Measurements from ENCODE around the gene CCDC80. TPM values are rescaled to one million over a fixed set of nuclear protein-coding genes. Genes with fewer than 3 reads are reported as not detected.

CCDC80 gene
- total RNA-seq, 1 donor from 2014 or later, result 25.6 TPM

DNA sequence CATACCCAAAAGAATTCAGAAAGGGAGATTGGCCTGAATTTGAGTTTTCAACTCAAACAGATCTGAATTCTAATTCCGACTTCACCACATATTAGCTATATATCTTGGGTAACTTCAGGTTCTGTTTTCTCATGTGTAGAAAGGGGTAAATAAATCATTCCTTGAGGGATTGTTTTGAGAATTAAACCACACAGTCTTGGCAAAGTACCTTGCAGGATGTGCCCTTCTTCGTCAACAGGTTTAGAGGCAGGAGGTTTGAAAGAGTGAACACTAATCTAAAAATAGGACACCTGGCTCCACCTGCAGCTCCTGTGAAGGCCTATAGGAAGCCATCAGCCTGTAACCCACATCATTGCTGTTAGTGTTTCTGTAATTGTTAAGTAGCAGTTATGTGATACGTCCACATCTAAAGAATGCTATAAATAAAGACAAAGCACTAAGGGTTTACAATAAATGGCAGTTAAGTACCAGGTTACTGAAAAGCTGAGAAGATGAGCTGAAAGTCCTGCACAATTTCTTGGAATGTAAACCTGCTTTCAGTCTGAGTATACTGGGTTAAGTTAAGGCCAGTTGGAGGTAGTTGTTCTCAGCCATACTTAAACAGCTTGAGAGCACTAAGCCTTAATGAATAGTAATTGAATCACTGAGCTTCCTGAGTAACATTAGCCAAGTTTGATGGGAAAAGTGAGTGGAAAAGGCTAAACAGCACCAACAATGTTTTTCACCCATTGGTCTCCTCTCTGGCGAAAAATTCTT is 6.0 kb downstream of the CCDC80 start:
- Histone ChIP-seq H3K9me3 (ENCODE audit: control insufficient read depth in 3 of 3, low read length in 3 of 3) (no peaks in the 10 kb centered on the region), H3K36me3 (ENCODE audit: control insufficient read depth in 3 of 3, insufficient read depth in 3 of 3, low read length in 3 of 3) (no peaks in the 10 kb centered on the region), H3K27ac (ENCODE audit: low read depth, low read length) (no peak overlapping the region), H3K9ac (ENCODE audit: low read depth in 1 of 3, low read length in 3 of 3) (peak overlapping the region in 1 of 3 donors; percentile 52), H3K27me3 (ENCODE audit: control insufficient read depth in 3 of 3, insufficient read depth in 3 of 3, low read length in 3 of 3) (peaks cover 0 to 2% (median 0%) of the 10 kb centered on the region in 3 donors), H3K4me1 (ENCODE audit: control insufficient read depth in 3 of 3, insufficient read depth in 3 of 3, low read length in 3 of 3) (peaks cover 3 to 15% (median 5%) of the 10 kb centered on the region in 3 donors), H3K4me3 (ENCODE audit: low read length in 3 of 3) (peak overlapping the region in 1 of 3 donors; percentile 33)

DNA sequence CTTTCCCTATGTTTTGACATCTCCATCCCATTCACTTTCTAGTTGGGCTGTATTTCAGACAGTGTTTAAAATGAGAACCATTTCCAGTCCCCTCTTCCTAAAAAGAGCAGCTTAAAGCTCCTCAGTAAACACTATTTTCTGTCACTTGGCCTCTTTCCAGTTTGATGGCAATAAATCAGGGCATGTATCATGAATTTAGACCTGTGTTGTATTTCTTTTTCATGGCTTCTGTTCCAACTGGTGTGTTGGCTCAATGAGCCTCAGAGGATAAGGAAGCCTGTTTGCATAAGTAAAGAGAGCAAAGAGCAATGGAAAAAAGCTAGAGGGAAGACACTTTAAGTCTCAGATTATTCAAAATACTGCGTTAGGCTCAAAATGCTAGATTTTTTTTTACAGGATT is 7.2 kb downstream of the CCDC80 start:
- Histone ChIP-seq H3K4me3 (ENCODE audit: low read length in 3 of 3) (peak overlapping the region in 1 of 3 donors; percentile 48), H3K4me1 (ENCODE audit: control insufficient read depth in 3 of 3, insufficient read depth in 3 of 3, low read length in 3 of 3) (peaks cover 0 to 7% (median 5%) of the 10 kb centered on the region in 3 donors), H3K9me3 (ENCODE audit: control insufficient read depth in 3 of 3, low read length in 3 of 3) (no peaks in the 10 kb centered on the region), H3K27ac (ENCODE audit: low read depth, low read length) (no peak overlapping the region), H3K36me3 (ENCODE audit: control insufficient read depth in 3 of 3, insufficient read depth in 3 of 3, low read length in 3 of 3) (no peaks in the 10 kb centered on the region), H3K9ac (ENCODE audit: low read depth in 1 of 3, low read length in 3 of 3) (no peak overlapping the region), H3K27me3 (ENCODE audit: control insufficient read depth in 3 of 3, insufficient read depth in 3 of 3, low read length in 3 of 3) (peaks cover 0 to 2% (median 0%) of the 10 kb centered on the region in 3 donors)

DNA sequence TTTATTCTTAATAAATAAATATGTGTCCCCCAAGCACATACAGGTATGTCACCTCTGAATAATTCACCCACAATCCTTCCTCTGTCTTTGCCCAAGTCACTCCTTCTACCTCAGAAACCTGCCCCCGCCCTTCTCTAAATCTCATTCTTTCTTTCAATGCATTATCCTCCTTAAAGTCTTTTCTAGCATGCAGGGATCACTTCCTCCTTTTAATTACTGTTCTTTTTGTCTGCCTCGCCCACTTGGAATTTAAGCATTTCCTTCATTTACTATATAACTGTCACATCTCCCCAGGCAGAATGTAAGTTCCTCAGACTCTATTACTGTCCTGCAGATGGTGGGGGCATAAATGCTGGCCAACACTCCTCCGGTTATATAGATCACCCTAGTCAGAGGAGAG is 7.8 kb downstream of the CCDC80 start:
- no peak overlapping the region for H3K27ac ChIP-seq (ENCODE audit: low read depth, low read length)
- H3K4me3 ChIP-seq (ENCODE audit: low read length in 3 of 3), result peak overlapping the region in 1 of 3 donors; percentile 48
- H3K27me3 ChIP-seq (ENCODE audit: control insufficient read depth in 3 of 3, insufficient read depth in 3 of 3, low read length in 3 of 3), result no peaks in the 10 kb centered on the region
- peaks cover 0 to 7% (median 5%) of the 10 kb centered on the region in 3 donors for H3K4me1 ChIP-seq (ENCODE audit: control insufficient read depth in 3 of 3, insufficient read depth in 3 of 3, low read length in 3 of 3)
- H3K9me3 ChIP-seq (ENCODE audit: control insufficient read depth in 3 of 3, low read length in 3 of 3), result no peaks in the 10 kb centered on the region
- H3K36me3 ChIP-seq (ENCODE audit: control insufficient read depth in 3 of 3, insufficient read depth in 3 of 3, low read length in 3 of 3), result no peaks in the 10 kb centered on the region
- H3K9ac ChIP-seq (ENCODE audit: low read depth in 1 of 3, low read length in 3 of 3), result no peak overlapping the region

DNA sequence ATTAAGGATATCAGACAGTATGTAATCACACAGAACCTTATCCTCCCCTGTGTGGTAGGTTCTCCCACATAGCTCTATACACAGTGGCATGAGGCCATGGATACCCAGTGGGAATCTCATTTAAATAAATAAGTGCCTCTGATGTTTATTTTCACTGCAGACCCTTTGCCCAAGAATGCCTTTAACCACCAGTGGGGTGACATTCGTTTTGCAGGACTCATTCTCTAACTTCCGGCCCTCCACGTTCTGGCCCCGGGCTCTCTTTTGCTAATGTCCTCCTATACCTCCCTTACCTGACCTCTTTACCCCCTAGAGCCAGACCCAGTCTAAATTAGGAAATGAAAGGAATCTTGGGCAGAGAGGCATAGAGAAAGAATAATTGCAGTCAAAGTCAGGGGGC is 8.3 kb downstream of the CCDC80 start:
- Histone ChIP-seq H3K9ac (ENCODE audit: low read depth in 1 of 3, low read length in 3 of 3) (no peak overlapping the region), H3K9me3 (ENCODE audit: control insufficient read depth in 3 of 3, low read length in 3 of 3) (no peaks in the 10 kb centered on the region), H3K4me1 (ENCODE audit: control insufficient read depth in 3 of 3, insufficient read depth in 3 of 3, low read length in 3 of 3) (peaks cover 0 to 7% (median 5%) of the 10 kb centered on the region in 3 donors), H3K36me3 (ENCODE audit: control insufficient read depth in 3 of 3, insufficient read depth in 3 of 3, low read length in 3 of 3) (no peaks in the 10 kb centered on the region), H3K27ac (ENCODE audit: low read depth, low read length) (no peak overlapping the region), H3K4me3 (ENCODE audit: low read length in 3 of 3) (peak overlapping the region in 1 of 3 donors; percentile 48), H3K27me3 (ENCODE audit: control insufficient read depth in 3 of 3, insufficient read depth in 3 of 3, low read length in 3 of 3) (no peaks in the 10 kb centered on the region)

DNA sequence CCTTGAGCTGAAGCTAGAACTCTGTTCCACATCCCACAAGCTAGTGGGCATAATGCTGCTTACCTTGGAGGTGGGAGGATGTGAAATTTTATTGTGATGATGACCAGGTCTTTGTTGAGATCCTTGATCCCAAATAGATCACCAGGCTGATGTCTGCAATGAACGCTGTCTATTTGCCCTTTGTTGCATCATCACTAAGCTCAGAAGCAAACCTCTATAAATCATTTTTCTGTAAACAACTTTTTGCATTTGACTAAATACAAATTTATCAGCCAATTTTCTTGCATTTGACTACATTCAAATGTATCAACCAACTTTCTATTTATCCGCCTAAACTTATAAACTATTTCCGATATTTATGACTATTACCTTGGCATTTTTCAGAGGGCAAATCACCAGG is 9.7 kb downstream of the CCDC80 start:
- H3K27me3 ChIP-seq (ENCODE audit: control insufficient read depth in 3 of 3, insufficient read depth in 3 of 3, low read length in 3 of 3), result no peaks in the 10 kb centered on the region
- peaks cover 0 to 7% (median 5%) of the 10 kb centered on the region in 3 donors for H3K4me1 ChIP-seq (ENCODE audit: control insufficient read depth in 3 of 3, insufficient read depth in 3 of 3, low read length in 3 of 3)
- H3K36me3 ChIP-seq (ENCODE audit: control insufficient read depth in 3 of 3, insufficient read depth in 3 of 3, low read length in 3 of 3), result no peaks in the 10 kb centered on the region
- no peaks in the 10 kb centered on the region for H3K9me3 ChIP-seq (ENCODE audit: control insufficient read depth in 3 of 3, low read length in 3 of 3)
- H3K27ac ChIP-seq (ENCODE audit: low read depth, low read length), result no peak overlapping the region
- H3K9ac ChIP-seq (ENCODE audit: low read depth in 1 of 3, low read length in 3 of 3), result no peak overlapping the region
- H3K4me3 ChIP-seq (ENCODE audit: low read length in 3 of 3), result no peak overlapping the region

DNA sequence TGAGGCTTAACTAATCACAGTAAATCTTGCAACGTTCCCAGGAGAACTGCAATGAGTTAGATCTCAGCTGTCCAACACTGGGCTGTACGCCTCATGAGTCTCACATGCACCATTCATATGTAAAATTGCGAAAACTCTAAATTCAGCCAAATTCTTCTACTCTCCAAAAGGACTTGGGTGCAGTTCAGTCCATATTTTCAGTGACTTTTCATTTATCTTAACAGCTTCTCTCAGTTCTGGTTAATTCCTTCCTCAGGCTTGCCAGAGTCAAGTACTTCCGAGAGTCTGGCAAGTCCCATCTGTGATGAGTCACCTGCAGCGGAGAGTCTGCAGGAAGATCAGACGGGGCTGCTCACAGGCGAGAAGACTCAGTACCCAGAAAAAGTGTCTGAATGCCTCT is 11.5 kb downstream of the CCDC80 start:
- H3K27me3 ChIP-seq (ENCODE audit: control insufficient read depth in 3 of 3, insufficient read depth in 3 of 3, low read length in 3 of 3), result no peaks in the 10 kb centered on the region
- no peak overlapping the region for H3K9ac ChIP-seq (ENCODE audit: low read depth in 1 of 3, low read length in 3 of 3)
- H3K9me3 ChIP-seq (ENCODE audit: control insufficient read depth in 3 of 3, low read length in 3 of 3), result no peaks in the 10 kb centered on the region
- no peaks in the 10 kb centered on the region for H3K36me3 ChIP-seq (ENCODE audit: control insufficient read depth in 3 of 3, insufficient read depth in 3 of 3, low read length in 3 of 3)
- peaks cover 0 to 7% (median 5%) of the 10 kb centered on the region in 3 donors for H3K4me1 ChIP-seq (ENCODE audit: control insufficient read depth in 3 of 3, insufficient read depth in 3 of 3, low read length in 3 of 3)
- H3K27ac ChIP-seq (ENCODE audit: low read depth, low read length), result peak overlapping the region; percentile 36
- H3K4me3 ChIP-seq (ENCODE audit: low read length in 3 of 3), result no peak overlapping the region

DNA sequence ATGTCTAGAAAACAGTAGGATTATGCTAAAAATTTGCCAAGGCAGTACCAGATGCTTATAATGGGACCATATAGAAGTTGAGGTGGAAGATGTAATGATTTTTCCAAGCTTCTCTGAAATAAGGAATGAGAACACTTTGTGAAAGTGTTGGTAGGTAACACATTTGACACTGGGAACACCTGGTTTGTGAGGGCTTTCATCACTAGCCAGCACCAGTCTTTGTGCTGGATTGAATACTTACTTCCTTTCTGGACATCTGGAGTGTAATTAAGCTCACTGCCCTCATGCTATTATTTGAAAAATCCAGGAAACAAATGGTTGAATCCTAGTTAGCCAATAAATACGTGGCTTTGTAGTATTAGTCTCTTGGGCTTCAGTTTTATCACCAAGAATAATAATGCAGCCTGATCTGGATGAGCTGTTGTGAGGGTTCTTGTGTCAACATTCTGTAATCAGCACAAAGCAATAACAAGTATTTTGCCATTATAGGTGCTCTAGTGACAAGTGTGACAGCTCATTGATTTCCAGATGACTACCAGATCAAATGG is 12.9 kb downstream of the CCDC80 start:
- Histone ChIP-seq H3K4me3 (ENCODE audit: low read length in 3 of 3) (no peak overlapping the region), H3K9me3 (ENCODE audit: control insufficient read depth in 3 of 3, low read length in 3 of 3) (no peaks in the 10 kb centered on the region), H3K9ac (ENCODE audit: low read depth in 1 of 3, low read length in 3 of 3) (no peak overlapping the region), H3K36me3 (ENCODE audit: control insufficient read depth in 3 of 3, insufficient read depth in 3 of 3, low read length in 3 of 3) (no peaks in the 10 kb centered on the region), H3K27me3 (ENCODE audit: control insufficient read depth in 3 of 3, insufficient read depth in 3 of 3, low read length in 3 of 3) (no peaks in the 10 kb centered on the region), H3K27ac (ENCODE audit: low read depth, low read length) (no peak overlapping the region), H3K4me1 (ENCODE audit: control insufficient read depth in 3 of 3, insufficient read depth in 3 of 3, low read length in 3 of 3) (peaks cover 0 to 7% (median 3%) of the 10 kb centered on the region in 3 donors)

DNA sequence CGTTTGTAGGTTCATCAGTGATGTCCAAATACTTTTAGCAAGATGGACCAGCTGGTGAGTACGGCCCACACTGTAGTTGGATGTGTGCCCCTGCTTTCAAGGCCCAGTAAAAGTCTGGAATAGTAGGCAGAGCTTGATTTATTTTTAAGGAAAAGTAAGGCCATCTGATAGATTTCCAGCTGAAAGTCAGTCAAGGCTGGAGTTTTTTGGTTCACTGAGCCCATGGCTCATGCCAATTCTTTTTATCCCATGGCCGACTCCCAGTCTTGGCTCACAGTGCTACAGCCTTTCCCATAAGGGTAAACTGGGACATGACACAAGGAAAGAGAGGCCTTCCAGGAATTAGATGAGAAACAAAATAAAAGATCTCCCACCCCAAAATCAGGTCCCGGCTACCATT is 13.5 kb downstream of the CCDC80 start:
- Histone ChIP-seq H3K4me1 (ENCODE audit: control insufficient read depth in 3 of 3, insufficient read depth in 3 of 3, low read length in 3 of 3) (peaks cover 0 to 2% (median under 1%) of the 10 kb centered on the region in 3 donors), H3K4me3 (ENCODE audit: low read length in 3 of 3) (no peak overlapping the region), H3K9ac (ENCODE audit: low read depth in 1 of 3, low read length in 3 of 3) (no peak overlapping the region), H3K9me3 (ENCODE audit: control insufficient read depth in 3 of 3, low read length in 3 of 3) (no peaks in the 10 kb centered on the region), H3K27me3 (ENCODE audit: control insufficient read depth in 3 of 3, insufficient read depth in 3 of 3, low read length in 3 of 3) (no peaks in the 10 kb centered on the region), H3K27ac (ENCODE audit: low read depth, low read length) (no peak overlapping the region), H3K36me3 (ENCODE audit: control insufficient read depth in 3 of 3, insufficient read depth in 3 of 3, low read length in 3 of 3) (no peaks in the 10 kb centered on the region)

DNA sequence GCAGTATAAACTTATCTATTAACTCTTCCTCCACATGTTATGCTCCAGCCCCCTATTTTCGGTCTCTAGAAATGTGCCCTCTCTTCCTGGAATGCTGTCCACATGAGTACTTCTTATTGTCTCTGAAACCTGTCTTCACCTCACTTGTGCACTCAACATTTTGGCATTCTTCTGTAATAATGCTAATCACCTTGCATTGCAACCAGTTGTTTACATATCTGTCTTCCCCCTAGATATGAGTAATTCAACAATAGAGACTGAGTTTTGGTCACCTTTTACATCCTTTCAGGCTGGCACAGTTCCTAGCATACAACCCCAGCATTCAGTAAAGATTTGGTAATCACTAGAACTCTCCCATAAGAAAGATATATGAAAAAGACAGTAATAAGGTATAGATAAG is 17.2 kb downstream of the CCDC80 start:
- Histone ChIP-seq H3K9ac (ENCODE audit: low read depth in 1 of 3, low read length in 3 of 3) (no peak overlapping the region), H3K4me3 (ENCODE audit: low read length in 3 of 3) (no peak overlapping the region), H3K27ac (ENCODE audit: low read depth, low read length) (no peak overlapping the region), H3K36me3 (ENCODE audit: control insufficient read depth in 3 of 3, insufficient read depth in 3 of 3, low read length in 3 of 3) (no peaks in the 10 kb centered on the region), H3K4me1 (ENCODE audit: control insufficient read depth in 3 of 3, insufficient read depth in 3 of 3, low read length in 3 of 3) (no peaks in the 10 kb centered on the region), H3K9me3 (ENCODE audit: control insufficient read depth in 3 of 3, low read length in 3 of 3) (no peaks in the 10 kb centered on the region), H3K27me3 (ENCODE audit: control insufficient read depth in 3 of 3, insufficient read depth in 3 of 3, low read length in 3 of 3) (no peaks in the 10 kb centered on the region)

DNA sequence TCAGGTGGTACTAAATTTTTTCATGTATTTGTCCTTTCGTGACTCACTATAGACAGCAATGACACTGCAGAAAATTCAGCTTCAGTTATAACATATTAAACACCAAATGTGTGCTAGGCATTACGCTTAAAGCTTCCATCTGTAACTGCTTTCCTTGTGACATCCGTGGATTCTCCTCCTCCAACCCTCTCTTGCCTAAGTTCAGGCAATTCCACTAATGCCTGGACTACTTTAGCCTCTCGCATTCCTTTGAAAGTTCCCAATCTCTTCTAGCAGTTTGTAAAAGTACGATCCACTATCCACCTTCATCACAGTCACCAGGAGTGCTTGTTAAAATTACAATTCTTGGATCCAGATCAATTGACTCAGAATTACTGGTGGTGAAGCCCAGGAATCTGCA is 17.7 kb downstream of the CCDC80 start:
- Histone ChIP-seq H3K27me3 (ENCODE audit: control insufficient read depth in 3 of 3, insufficient read depth in 3 of 3, low read length in 3 of 3) (no peaks in the 10 kb centered on the region), H3K9me3 (ENCODE audit: control insufficient read depth in 3 of 3, low read length in 3 of 3) (no peaks in the 10 kb centered on the region), H3K4me1 (ENCODE audit: control insufficient read depth in 3 of 3, insufficient read depth in 3 of 3, low read length in 3 of 3) (no peaks in the 10 kb centered on the region), H3K36me3 (ENCODE audit: control insufficient read depth in 3 of 3, insufficient read depth in 3 of 3, low read length in 3 of 3) (no peaks in the 10 kb centered on the region), H3K27ac (ENCODE audit: low read depth, low read length) (no peak overlapping the region), H3K4me3 (ENCODE audit: low read length in 3 of 3) (no peak overlapping the region), H3K9ac (ENCODE audit: low read depth in 1 of 3, low read length in 3 of 3) (no peak overlapping the region)
